Thyroid gland (tissue), 4 donors: ENCODE data around the gene AJAP1.

ENCODE experiments used
- CTCF ChIP-seq, 6 experiments: fragments of 200-600 bp in 3 of 6; fragments of 450-650 bp in 3 of 6; sonication (generic) in 3 of 6; IDR thresholded peaks; one replicate each; pipeline ENCODE4 v1.5.1; 2016 to 2019; ENCODE audit warnings: antibody characterized with exemption in 6 of 6, mild to moderate bottlenecking in 2 of 6, inconsistent platforms in 1 of 6, moderate library complexity in 1 of 6
- POLR2A ChIP-seq, 2 donors: fragments of 450-650 bp; IDR thresholded peaks; one replicate each; pipeline ENCODE4 v1.6.1; 2017; ENCODE audit warnings: antibody characterized with exemption in 2 of 2, mild to moderate bottlenecking in 2 of 2, moderate library complexity in 1 of 2

- no peak for TF ChIP-seq POLR2A (IDR thresholded peaks at IDR 0.05)
- TF ChIP-seq CTCF (IDR thresholded peaks at IDR 0.05): no peak
Measured at GRCh38 chr1:4670265-4670664, 15.9 kb downstream of the AJAP1 start.
